Subcutaneous adipose tissue (tissue), 4 donors: Measurements from ENCODE around the gene ZNF143. TPM values are rescaled to one million over a fixed set of nuclear protein-coding genes. Genes with fewer than 3 reads are reported as not detected.

Source experiments
- small RNA-seq: library from RNA; depleted of rRNA; stranded (forward); fragments of <200 nt; gene quantifications from one replicate; pipeline ENCODE3, GENCODE V24; 2016
- total RNA-seq, 4 donors: library from RNA; depleted of rRNA; stranded (reverse); fragments of >200 nt; gene quantifications; one replicate each; pipeline ENCODE4 v1.1.0, GENCODE V29; 2016
- TF ChIP-seq, protein P1 (sequence below): fragments of 450-650 bp; IDR thresholded peaks from one replicate; pipeline ENCODE4 v1.5.1; 2016; ENCODE audit warnings: low read depth, mild to moderate bottlenecking, control low read depth, antibody characterized with exemption, moderate library complexity

ZNF143 gene
- total RNA-seq, 4 donors from 2014 or later = 22.4 to 34.6 (median 28.4) TPM

DNA sequence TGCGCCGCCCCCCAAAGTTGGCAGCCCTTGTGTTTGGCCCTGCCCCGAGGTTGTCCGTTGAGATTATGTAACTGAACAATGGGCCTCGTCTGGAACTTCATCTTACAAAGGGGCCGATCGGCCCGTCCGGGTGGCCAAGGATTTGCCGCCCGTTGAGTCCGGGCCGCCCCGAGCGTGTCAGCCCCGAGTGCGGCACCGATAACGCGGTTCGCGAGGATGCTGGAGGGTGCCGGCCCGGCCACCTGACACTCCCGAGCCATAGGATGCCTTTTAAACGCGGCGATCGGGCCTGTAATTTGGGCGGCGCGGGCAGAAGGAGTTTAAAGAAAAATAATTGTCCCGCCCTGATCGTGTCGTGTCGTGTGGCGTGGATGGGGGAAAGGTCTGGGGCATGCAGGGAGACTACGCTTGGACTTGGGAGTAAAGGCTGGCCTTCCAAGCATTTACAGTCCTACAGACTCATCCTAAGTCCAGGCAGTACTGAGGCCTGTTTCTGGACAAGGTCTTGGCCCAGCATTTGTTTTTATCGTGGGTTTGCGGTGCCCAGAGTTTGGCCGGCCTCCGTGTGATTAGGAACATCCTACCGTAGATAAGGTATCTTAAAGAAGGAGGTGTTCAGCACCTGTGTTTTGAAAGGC, 113.9 kb downstream of the ZNF143 start:
- TF ChIP-seq, protein P1, sequence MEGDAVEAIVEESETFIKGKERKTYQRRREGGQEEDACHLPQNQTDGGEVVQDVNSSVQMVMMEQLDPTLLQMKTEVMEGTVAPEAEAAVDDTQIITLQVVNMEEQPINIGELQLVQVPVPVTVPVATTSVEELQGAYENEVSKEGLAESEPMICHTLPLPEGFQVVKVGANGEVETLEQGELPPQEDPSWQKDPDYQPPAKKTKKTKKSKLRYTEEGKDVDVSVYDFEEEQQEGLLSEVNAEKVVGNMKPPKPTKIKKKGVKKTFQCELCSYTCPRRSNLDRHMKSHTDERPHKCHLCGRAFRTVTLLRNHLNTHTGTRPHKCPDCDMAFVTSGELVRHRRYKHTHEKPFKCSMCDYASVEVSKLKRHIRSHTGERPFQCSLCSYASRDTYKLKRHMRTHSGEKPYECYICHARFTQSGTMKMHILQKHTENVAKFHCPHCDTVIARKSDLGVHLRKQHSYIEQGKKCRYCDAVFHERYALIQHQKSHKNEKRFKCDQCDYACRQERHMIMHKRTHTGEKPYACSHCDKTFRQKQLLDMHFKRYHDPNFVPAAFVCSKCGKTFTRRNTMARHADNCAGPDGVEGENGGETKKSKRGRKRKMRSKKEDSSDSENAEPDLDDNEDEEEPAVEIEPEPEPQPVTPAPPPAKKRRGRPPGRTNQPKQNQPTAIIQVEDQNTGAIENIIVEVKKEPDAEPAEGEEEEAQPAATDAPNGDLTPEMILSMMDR = no peak

DNA sequence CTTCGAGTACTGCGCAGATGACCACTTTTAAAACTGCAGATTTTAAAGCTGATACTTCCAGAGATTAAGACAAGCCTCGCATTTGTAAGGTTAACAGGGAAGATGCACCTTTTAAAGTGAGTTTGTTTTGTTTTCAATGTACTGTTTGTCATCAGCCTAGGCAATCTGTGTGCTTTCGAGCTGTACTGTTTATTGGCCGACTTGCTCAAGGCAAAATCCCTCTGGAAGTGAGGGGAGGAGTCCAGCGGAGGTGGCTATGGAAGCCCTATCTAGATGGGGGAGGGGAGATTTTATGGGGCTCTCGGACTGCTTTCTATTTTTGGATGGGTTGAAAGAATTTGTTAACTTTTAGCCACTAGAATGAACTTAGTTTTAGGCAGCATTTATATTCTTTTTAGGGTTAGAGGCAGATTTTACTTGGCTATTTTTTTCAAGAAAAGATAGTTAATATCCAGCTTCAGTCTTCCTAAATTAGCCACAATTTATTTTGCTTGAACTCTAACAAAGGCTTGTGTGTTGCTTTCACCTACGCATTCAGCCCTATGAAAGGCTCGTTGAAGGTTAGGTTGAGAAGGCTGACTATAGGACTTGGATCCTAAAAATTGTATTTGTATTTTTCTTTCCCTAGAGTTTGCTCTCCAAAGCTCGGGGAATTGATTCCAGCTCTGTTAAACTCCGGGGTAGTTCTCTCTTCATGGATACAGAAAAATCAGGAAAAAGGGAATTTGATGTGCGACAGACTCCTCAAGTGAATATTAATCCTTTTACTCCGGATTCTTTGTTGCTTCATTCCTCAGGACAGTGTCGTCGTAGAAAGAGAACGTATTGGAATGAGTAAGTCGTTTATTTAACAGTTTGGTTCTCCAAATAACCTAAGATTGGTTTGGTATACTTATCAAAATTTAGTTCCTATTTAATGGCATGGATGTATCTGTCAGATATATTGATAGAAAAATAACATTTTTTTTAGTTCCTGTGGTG, 114.7 kb downstream of the ZNF143 start:
- TF ChIP-seq, protein P1 = no peak

- TF ChIP-seq, protein P1 = no peak
Observed at GRCh38 chr11:9576701-9577381, 116.0 kb downstream of the ZNF143 start.

- TF ChIP-seq, protein P1 = no peak
Observed at GRCh38 chr11:9577556-9577955, 116.7 kb downstream of the ZNF143 start.

Small RNA genes within 50 kb of the gene (small RNA-seq; reads per million reads assigned to genes)
- gene RF01210 = not detected
- 86.0 reads per million, percentile 97 among the genes with 10 or more reads in this experiment for gene SNORA23

Other genes with a start within 250 kb of the ZNF143 start
- gene DENND5A, start 195.7 kb upstream of the ZNF143 start, total RNA-seq = 100 to 1,000 TPM; 107 to 132 (median 111) TPM
- 10 to 100 TPM; 19.4 to 31.5 (median 28.4) TPM for gene TMEM41B, start 146.4 kb upstream of the ZNF143 start, total RNA-seq
- gene IPO7, start 76.4 kb upstream of the ZNF143 start, total RNA-seq = 100 to 1,000 TPM in 1 of 4 donors, 10 to 100 TPM in 3; 54.1 to 114 (median 75.5) TPM
- 10 to 100 TPM in 3 of 4 donors, 1 to 10 TPM in 1; 8.0 to 13.8 (median 13.1) TPM for gene WEE1, start 112.7 kb downstream of the ZNF143 start, total RNA-seq
- 10 to 100 TPM; 48.8 to 72.7 (median 60.6) TPM for gene SWAP70, start 203.1 kb downstream of the ZNF143 start, total RNA-seq